Cerebellar nuclear complex (tissue), 1 donor: Measurements from ENCODE around the gene CEP164.
"Not testable (repeated sequence)": the region's sequence is repeated elsewhere in the genome, so short reads cannot be mapped to it uniquely, and the experiment has no call there.

Experiments
- DNase-seq, 2 experiments: peaks; one replicate each; lab custom pipeline; 2025; lab: John Stamatoyannopoulos, UW

Gene CEP164

GRCh38 chr11:117305145-117305544 lies 22.5 kb upstream of the CEP164 start:
- DNase-seq = no peak

DNA sequence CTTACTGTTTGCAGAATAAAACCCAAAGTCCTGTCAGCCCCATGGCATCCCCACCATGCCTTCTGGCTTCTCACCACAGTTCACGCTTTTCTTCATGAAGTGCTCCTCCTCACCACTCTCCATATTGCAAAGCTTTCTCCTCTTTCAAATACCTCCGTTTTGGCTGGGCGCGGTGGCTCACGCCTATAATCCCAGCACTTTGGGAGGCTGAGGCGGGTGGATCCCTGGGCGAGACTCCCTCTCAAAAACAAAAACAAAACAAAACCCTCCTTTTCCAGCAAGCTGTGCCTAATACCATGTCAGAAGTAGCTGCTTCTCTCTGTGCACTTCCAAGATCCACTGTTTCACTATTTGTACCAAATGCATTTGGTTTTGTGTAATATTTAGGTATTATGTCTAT lies 18.3 kb upstream of the CEP164 start:
- no peak for DNase-seq

DNA sequence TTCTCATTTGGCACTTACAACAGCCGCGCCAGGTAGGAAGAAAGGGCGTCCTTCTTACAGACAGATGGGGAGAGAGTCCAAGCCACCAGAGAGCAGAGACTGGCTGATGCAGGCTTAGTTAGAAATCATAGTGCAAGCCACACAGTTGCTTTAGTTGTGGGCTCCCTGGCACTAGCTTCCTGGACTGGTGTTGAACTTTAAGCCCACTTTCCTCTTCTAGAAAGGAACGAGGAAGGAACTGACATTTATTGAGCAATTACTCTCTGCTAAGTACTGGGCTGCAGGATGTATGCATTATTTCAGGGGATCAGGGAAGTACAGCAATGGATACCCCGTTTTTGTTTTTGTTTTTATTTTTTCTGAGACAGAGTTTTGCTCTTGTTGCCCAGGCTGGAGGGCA lies 14.6 kb upstream of the CEP164 start:
- DNase-seq = no peak

GRCh38 chr11:117313828-117314768 lies 13.6 kb upstream of the CEP164 start:
- no peak for DNase-seq

DNA sequence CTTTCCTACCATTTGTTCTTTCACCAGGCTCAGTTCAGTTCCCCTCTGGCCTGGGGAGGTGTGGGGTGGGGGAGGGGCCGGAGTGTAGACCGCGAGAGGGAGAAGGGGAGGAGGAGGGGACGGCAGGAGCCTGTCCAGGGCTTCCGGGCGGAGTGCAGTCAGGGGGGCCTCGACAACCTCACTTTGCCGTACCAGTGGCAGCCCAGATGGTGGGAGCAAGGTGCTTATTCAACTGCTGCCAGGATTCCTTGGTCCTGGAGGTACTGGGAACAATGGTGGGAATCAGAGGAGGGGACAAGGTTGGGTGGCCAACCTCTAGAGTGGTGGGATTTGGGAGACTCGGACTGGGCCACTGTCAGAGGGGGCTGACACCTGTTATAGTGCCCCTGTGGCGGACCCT lies 12.8 kb upstream of the CEP164 start:
- DNase-seq = no peak

GRCh38 chr11:117315285-117316196 lies 12.1 kb upstream of the CEP164 start:
- DNase-seq = no peak

DNA sequence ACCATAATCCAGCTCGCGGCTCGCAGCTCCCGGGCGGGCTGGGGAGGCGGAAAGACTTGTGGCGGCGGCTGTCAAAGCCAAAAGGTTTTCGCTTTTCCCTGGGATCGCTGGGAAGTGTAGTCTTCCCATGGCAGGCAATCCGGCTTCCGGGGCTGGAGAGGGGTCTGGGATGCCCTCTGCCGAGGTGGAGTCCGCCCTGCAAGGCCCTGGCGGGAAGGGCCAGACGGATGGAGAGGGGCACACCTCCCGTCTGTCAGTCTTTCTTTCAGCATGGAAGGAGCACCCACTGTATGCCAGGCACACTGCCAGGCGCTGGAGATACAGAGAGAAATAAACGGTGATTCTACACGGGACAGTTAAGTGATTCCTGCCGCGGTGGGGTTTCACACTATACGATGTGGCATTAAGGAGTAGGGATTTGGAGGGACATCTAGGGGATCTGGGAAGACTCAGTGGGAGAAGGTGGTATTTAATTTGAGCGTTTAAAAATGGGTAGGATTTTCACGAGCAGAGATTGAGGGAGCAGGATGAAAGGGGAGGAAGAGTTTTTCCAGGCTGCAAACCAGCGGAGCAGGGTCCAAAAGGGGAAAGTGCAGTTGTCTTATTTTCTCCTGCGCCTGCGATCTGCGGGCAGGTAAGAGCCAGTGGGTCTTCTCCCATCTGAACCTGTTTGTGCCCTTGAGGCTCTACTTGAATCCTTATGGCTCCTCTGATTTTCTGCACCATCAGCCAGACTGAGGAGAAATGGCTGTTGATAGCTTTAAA lies 11.3 kb upstream of the CEP164 start, which contains the start of gene BACE1:
Gene BACE1 (minus strand): TSS at position 60 of the 765 bp plus-strand sequence. CDS start 461 bp downstream, outside the sequence.
- DNase-seq = peak; percentile 61 to 87

DNA sequence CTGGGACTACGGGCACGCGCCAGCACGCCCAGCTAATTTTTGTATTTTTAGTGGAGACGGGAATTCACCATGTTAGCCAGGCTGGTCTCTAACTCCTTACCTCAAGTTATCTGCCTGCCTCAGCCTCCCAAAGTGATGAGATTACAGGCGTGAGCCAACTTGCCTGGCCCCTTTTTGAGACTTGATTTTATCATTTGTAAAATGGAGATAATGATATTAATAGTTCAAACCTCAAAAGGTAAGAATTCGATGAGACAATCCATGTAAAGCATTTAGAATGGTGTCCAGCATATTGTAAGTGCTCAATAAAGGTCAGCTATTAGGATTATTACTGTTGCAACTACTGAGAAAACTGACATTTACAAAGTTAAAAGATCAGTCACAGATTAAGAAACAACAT lies 8.9 kb upstream of the CEP164 start:
- DNase-seq = no peak

- DNase-seq = no peak
Observed at GRCh38 chr11:117319214-117319840, 8.3 kb upstream of the CEP164 start.

DNA sequence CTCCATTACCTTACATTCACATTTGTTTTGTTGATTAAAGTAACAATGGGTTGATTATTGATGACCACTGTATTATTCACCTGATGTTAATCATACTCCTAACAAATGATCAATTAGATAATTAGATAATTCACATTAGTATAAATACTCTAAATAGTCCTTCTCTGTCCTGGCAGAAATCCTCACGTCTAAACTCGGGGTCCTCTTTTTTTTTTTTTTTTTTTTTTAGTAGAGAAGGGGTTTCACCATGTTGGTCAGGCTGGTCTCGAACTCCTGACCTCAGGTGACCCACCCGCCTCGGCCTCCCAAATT lies 443 bp upstream of the CEP164 start:
- DNase-seq = not testable (repeated sequence)

GRCh38 chr11:117328375-117329010 lies 839 bp downstream of the CEP164 start:
- no peak for DNase-seq

DNA sequence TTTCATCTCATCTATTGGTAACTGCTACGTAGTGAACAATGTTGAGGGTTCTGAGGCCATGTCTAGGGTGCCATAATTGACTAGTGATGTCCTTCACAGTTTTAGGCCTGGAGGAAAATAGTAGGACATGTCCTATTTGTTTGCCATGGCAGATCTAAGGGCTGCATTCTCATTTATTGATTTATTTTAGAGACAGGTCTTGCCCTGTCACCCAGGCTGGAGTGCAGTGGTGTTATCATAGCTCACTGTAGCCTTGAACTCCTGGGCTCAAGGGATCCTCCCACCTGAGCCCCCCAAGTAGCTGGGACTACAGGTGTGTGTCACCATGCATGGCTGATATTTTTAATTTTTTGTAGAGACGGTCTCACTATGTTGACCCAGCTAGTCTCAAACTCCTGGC lies 5.2 kb downstream of the CEP164 start:
- no peak for DNase-seq

DNA sequence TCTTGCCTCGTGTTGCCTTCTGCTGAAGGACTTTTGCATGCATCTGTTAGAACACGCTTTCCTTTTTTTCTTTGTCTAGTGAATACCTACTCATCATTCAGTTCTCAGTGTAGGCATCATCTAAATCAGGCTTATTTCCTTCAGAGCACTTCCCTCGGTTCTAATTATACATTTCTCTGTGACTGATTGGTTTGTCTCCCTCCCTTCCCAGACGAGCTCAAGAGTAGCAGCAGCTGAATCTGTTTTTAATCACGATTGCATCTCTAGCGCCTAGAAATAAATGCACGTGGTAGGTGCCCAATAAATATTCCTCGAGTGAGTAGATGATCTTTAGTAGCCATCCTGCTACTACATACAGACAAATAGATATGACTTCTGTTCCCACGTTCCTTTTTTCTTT lies 6.3 kb downstream of the CEP164 start:
- DNase-seq = no peak

DNA sequence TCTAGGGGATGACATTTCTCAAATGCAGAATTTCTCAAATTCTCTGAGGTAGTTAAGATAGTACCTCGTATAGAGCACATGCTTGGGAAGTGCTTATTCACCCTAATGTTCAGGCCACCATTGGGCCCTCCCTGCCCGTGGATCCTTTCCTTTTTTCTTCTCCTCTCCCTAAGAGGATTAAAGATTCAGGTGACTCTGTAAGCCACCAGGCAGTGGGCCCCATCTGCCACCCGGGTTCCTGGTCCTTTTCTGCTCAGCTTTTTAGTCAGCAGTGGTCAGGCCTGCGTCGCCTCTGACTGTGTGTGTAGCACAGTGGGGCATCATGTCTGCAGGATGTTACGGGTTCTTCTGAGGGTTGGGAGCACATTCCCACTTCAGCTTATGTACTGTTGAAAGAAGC lies 7.2 kb downstream of the CEP164 start:
- DNase-seq = no peak

- DNase-seq = no peak
Observed at GRCh38 chr11:117335399-117335798, 7.7 kb downstream of the CEP164 start.

- DNase-seq = no peak
Observed at GRCh38 chr11:117337076-117337475, 9.4 kb downstream of the CEP164 start.

DNA sequence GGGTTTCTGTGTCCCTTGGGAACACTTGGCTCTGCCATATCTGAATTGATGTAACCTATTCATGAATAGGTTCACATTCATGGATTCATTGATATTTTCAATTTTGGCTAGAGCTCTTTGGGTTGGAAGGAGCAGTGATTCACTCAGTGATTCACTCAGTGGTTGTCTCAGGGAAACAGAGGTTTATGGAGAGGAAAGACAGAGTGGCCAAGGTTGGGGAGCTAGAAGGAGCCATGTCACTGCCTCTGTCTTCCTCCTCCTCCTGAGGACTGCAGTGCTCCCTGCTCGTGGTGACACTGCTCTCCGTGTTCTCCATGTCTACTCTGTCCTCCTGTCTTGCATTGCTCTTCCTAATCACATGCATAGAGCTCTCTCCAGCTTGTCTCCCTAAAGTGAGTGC lies 17.4 kb downstream of the CEP164 start:
- DNase-seq = no peak

DNA sequence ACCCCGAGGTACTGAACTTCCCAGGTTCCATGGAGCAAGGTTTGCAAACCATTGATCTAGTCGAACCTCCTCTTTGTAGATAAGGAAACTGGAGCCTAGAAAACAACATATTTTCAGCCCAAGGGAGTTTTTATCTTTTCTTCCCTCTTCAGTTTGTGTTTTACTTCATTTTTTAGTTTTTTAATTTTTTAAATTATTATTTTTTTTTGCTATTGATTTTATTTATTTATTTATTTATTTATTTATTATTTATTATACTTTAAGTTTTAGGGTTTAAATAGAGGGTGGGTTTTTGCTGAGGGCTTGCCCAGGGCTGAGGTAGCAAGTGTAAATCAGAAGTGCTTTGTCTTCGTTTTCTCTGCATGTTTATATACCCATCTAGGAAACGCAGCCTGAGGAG lies 26.9 kb downstream of the CEP164 start:
- DNase-seq = no peak

DNA sequence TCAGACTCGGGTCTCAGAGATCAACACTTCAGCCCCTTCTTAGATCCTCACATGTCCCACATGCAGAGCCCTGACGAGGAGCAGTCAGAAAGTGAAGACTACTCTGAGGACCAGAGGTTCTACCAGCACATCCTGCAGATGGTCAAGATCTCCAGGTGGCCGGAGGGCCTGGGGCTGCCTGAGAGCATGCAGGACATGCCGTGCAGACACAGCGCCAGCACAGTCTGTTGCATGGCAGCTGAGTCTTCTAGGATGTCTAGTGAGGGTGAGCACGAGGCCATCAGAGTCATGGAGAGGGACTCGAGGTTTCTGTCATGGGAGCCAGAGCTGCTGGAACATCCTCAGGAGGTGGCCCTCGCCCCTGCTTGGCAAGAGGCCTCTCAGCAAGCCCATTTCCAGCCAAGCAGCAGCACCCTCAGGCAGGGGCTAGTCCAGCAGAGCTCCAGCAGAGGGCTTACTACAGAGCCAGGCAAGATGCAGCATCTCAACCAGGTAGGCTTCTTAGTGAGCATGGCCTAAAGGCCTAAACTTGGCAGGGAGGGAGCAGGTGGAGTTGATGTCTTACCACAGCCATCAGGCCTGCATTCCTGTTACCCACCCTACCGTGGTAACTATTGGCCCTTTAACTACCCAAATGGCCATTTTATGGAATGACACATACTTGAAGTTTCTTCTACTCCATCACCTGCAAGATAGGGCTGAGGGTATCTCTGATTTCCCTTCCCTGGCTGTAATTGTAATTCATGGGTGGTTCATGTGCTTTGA lies 28.7 kb downstream of the CEP164 start:
- DNase-seq = no peak

GRCh38 chr11:117361432-117361831 lies 33.8 kb downstream of the CEP164 start:
- DNase-seq = no peak
